Activated CD4-positive, alpha-beta T cell treated with anti-CD3 and anti-CD28 coated beads, Interleukin-2, amount 10 ng/mL, durations not matched to agents 7 days and 5 days (primary cell): Measurements from ENCODE around the gene GCK. TPM values are rescaled to one million over a fixed set of nuclear protein-coding genes. Genes with fewer than 3 reads are reported as not detected.
"Not testable (repeated sequence)": the region's sequence is repeated elsewhere in the genome, so short reads cannot be mapped to it uniquely, and the experiment has no call there.

Experiments used
- CTCF ChIA-PET: fragments of 350-600 bp; sonication (Branson Sonifier 250); formaldehyde crosslinking; loops from one replicate; lab custom pipeline; 2021; ENCODE audit warnings: antibody characterized with exemption; lab: Charles Lee
- POLR2A ChIA-PET: fragments of 350-600 bp; sonication (Branson Sonifier 250); formaldehyde crosslinking; loops from one replicate; lab custom pipeline; 2021; ENCODE audit warnings: antibody characterized with exemption; lab: Charles Lee
- DNase-seq: peaks from one replicate; pipeline ENCODE4 v3.0.0-alpha.2; 2020
- H3K27ac Mint-ChIP-seq: one replicate; pipeline ENCODE4 v1.8.0; 2021; ENCODE audit warnings: mild to moderate bottlenecking, moderate library complexity, mixed read lengths
- H3K27me3 Mint-ChIP-seq: one replicate; pipeline ENCODE4 v1.8.0; 2021; ENCODE audit warnings: mixed read lengths
- H3K36me3 Mint-ChIP-seq: one replicate; pipeline ENCODE4 v1.8.0; 2021; ENCODE audit warnings: low read depth, mixed read lengths
- H3K4me1 Mint-ChIP-seq: one replicate; pipeline ENCODE4 v1.8.0; 2021; ENCODE audit warnings: mixed read lengths
- H3K4me3 Mint-ChIP-seq: one replicate; pipeline ENCODE4 v1.8.0; 2021; ENCODE audit warnings: mild to moderate bottlenecking, moderate library complexity, mixed read lengths
- H3K9me3 Mint-ChIP-seq: one replicate; pipeline ENCODE4 v1.8.0; 2021; ENCODE audit warnings: mixed read lengths
- total RNA-seq, 2 experiments: library from RNA; stranded (reverse); gene quantifications; one replicate each; pipeline ENCODE4 v1.2.3, GENCODE V29; 2021

GCK gene
- total RNA-seq, 2 experiments from 2014 or later = not detected

DNA sequence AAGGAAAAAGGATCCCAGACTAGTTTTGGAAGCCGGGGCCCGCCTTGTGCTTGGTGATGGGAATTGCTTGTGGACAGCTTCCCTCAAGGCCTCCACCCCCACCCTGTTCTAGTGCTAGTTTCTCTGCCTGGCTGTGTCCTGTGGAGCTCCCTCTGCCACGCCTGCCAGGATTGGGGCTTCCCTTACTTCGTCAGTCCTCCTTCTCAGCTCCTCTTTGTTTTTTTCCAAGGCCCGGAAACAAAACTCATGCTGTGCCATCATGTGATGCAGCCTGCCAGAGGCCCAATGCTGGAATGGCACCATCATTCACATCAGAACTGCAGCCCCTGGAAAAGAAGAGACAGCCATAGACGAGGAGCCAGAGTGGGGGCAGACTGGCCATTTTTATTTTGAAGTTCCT, 22.8 kb upstream of the GCK start:
- no peak for DNase-seq
- POLR2A ChIA-PET = no interaction called here

DNA sequence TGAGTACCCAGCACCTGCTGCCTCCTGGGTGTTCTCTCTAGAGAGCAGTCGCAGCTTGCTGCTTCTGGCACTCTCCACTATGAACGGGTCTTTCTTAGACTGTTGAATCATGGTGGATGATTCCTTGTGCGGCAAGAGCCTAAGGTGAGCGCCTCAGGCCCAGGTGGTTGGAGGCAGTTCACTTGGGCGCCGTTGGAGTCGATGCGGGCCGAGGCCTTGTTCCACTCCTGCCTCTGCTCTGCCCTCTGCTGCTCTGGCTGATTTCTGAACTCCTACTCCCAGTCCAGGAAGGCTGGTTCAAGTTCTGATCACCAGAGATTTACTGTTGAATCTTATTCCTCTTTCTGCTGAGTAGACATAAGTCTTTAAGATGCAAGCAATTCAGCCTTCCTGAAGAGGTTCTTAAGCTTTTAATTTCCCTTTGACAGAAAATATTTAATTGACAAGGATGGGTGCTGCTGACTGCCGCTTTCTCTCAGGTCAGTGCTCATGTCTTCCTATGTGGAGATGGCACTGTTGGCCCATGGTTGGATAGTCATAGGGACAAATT, 22.0 kb upstream of the GCK start:
- Mint-ChIP-seq H3K4me1 (peaks cover 2% of the 10 kb centered on the region), H3K9me3 (no peaks in the 10 kb centered on the region), H3K27me3 (no peaks in the 10 kb centered on the region), H3K36me3 (peaks cover 42% of the 10 kb centered on the region), H3K4me3 (no peak overlapping the region), H3K27ac (no peak overlapping the region)
- ChIA-PET POLR2A (no interaction called here), CTCF (interaction anchor here (1.6 kb wide), 1 partner anchor 10 kb away, joined by 5 read pairs; the partner anchor contains the start of gene YKT6)
- DNase-seq = no peak

More for the DNA sequence above, 22.8 kb upstream of the GCK start:
- Mint-ChIP-seq H3K27me3 (no peaks in the 10 kb centered on the region), H3K4me3 (no peak overlapping the region), H3K9me3 (no peaks in the 10 kb centered on the region), H3K27ac (no peak overlapping the region), H3K4me1 (peaks cover 2% of the 10 kb centered on the region), H3K36me3 (peaks cover 42% of the 10 kb centered on the region)
- CTCF ChIA-PET = interaction anchor here (1.6 kb wide), 2 partner anchors 11 to 28 kb away, joined by 3 to 5 read pairs; partner anchors contain the start of gene YKT6

- Mint-ChIP-seq H3K4me1 (peaks cover 2% of the 10 kb centered on the region), H3K36me3 (peaks cover 48% of the 10 kb centered on the region), H3K4me3 (no peak overlapping the region), H3K9me3 (no peaks in the 10 kb centered on the region), H3K27me3 (no peaks in the 10 kb centered on the region), H3K27ac (no peak overlapping the region)
- ChIA-PET POLR2A (no interaction called here), CTCF (interaction anchor here (0.7 kb wide), 1 partner anchor 129 kb away, joined by 3 read pairs; no protein-coding TSS in a partner anchor)
- no peak for DNase-seq
Observed at GRCh38 chr7:44210107-44210506, 20.9 kb upstream of the GCK start.

DNA sequence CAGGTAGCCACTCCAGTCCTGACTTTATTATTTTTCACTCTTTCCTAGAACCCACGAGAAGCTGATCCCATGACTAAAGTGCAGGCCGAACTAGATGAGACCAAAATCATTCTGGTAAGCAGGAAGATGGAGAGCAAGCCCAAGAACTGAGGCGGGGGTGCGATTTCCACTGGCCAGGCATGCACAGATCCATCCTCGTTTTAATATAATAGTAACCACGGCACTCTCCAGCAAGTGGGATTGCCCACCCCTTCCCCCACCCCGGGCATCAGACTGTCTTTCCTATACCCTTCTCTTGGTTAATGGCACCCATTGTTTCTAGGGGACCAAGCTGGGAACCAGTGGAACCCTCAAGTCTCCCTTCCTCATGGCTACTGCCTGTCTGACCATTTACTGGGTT, 18.8 kb upstream of the GCK start:
- peaks cover 10% of the 10 kb centered on the region for H3K4me1 Mint-ChIP-seq
- DNase-seq = no peak
- no peak overlapping the region for H3K4me3 Mint-ChIP-seq
- ChIA-PET POLR2A (no interaction called here), CTCF (interaction anchor here (1.0 to 1.5 kb wide), 2 partner anchors 16 to 68 kb away, joined by 3 read pairs; no protein-coding TSS in a partner anchor)
- peaks cover 57% of the 10 kb centered on the region for H3K36me3 Mint-ChIP-seq
- no peaks in the 10 kb centered on the region for H3K27me3 Mint-ChIP-seq
- H3K27ac Mint-ChIP-seq = no peak overlapping the region
- H3K9me3 Mint-ChIP-seq = no peaks in the 10 kb centered on the region

- Mint-ChIP-seq H3K27ac (no peak overlapping the region), H3K4me1 (peaks cover 23% of the 10 kb centered on the region), H3K36me3 (peaks cover 44% of the 10 kb centered on the region), H3K27me3 (no peaks in the 10 kb centered on the region), H3K9me3 (no peaks in the 10 kb centered on the region), H3K4me3 (no peak overlapping the region)
- DNase-seq = no peak
- ChIA-PET CTCF (interaction anchor here (1.2 kb wide), 1 partner anchor 9 kb away, joined by 5 read pairs; no protein-coding TSS in a partner anchor), POLR2A (no interaction called here)
Observed at GRCh38 chr7:44206008-44206407, 16.8 kb upstream of the GCK start.

DNA sequence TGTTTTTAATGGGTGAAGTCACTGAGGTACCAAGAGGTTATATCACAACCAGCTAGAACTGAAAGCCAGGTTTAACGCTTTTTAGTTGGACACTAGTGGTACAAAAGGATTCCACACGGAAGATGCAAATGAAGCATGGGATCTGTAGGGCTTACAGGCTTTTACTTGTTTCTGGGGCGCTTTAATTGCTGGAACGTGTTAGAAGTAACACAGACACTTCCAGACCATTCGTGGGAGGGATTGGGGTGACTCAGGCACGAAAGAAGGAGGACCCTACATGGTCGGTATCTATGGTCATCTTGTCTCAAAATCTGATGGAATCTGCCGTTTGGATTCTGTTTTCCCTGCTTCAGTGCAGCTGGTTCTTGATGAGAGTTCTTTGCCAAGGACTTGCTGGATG, 12.6 kb upstream of the GCK start:
- H3K9me3 Mint-ChIP-seq = no peaks in the 10 kb centered on the region
- peak overlapping the region; percentile 89 for H3K27ac Mint-ChIP-seq
- peaks cover 20% of the 10 kb centered on the region for H3K36me3 Mint-ChIP-seq
- H3K4me1 Mint-ChIP-seq = peaks cover 27% of the 10 kb centered on the region
- POLR2A ChIA-PET = no interaction called here
- no peak for DNase-seq
- H3K27me3 Mint-ChIP-seq = peaks cover 9% of the 10 kb centered on the region
- peak overlapping the region; percentile 86 for H3K4me3 Mint-ChIP-seq
- CTCF ChIA-PET = interaction anchor here (1.4 to 2.0 kb wide), 4 partner anchors 10 to 296 kb away, joined by 3 to 6 read pairs (median 6); partner anchors contain the start of gene NUDCD3

DNA sequence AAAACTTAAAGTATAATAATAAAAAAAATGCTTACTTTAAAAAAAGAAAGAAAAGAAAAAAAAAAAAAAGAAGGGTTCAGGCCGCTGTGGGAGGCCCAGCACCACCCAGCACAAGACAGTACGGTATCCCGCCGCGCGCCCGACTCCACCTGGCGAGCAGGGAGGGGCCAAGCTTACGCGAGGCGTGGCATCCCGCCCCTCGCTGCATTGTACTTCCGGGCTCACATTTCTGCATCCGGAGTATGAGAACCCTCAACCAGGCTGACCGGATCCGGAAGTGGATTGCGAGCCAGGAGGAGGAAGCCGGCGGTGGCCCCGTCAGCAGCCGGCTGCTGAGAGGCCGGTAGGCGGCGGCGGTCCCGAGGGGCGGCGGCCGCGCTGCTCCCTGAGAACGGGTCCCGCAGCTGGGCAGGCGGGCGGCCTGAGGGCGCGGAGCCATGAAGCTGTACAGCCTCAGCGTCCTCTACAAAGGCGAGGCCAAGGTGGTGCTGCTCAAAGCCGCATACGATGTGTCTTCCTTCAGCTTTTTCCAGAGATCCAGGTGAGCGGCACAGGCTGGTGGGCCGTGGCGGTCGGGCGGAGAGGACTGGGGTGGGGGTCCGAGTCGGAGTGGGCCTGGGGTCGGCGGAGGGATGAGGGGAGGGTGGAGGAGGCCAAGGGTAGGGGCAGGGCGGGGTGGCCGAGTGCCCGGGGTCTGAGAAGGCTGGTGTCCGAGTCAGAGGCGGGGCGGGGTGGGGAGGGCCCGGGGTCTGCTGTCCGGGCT, 11.6 kb upstream of the GCK start, which contains the start of gene YKT6:
YKT6 (plus strand) TSS at position 280 of the 763 bp plus-strand sequence; CDS start at position 438, 158 bp downstream.
- H3K36me3 Mint-ChIP-seq = peaks cover 20% of the 10 kb centered on the region
- H3K4me1 Mint-ChIP-seq = peaks cover 33% of the 10 kb centered on the region
- H3K27ac Mint-ChIP-seq = peak within 1 kb of the TSS; percentile 89
- POLR2A ChIA-PET = interaction anchor here (0.5 to 0.7 kb wide), 2 partner anchors 103 to 176 kb away, joined by 3 read pairs; no protein-coding TSS in a partner anchor
- peak; percentile 97 for DNase-seq
- peaks cover 9% of the 10 kb centered on the region for H3K27me3 Mint-ChIP-seq
- no peaks in the 10 kb centered on the region for H3K9me3 Mint-ChIP-seq
- CTCF ChIA-PET = interaction anchor here (0.6 to 2.0 kb wide), 11 partner anchors 11 to 435 kb away, joined by 3 to 6 read pairs (median 4); partner anchors contain the start of gene NUDCD3
- H3K4me3 Mint-ChIP-seq = peak within 1 kb of the TSS; percentile 86

GRCh38 chr7:44200163-44200562, 10.9 kb upstream of the GCK start:
- Mint-ChIP-seq H3K36me3 (peaks cover 15% of the 10 kb centered on the region), H3K4me3 (peak overlapping the region; percentile 41), H3K4me1 (peaks cover 34% of the 10 kb centered on the region)
- not testable (repeated sequence) for H3K9me3 Mint-ChIP-seq, H3K27me3 Mint-ChIP-seq, H3K27ac Mint-ChIP-seq, DNase-seq
- ChIA-PET POLR2A (interaction anchor here (0.5 to 0.7 kb wide), 2 partner anchors 103 to 175 kb away, joined by 3 read pairs; no protein-coding TSS in a partner anchor), CTCF (interaction anchor here (0.6 to 2.0 kb wide), 8 partner anchors 12 to 289 kb away, joined by 3 to 6 read pairs (median 4); partner anchors contain the start of gene NUDCD3)

DNA sequence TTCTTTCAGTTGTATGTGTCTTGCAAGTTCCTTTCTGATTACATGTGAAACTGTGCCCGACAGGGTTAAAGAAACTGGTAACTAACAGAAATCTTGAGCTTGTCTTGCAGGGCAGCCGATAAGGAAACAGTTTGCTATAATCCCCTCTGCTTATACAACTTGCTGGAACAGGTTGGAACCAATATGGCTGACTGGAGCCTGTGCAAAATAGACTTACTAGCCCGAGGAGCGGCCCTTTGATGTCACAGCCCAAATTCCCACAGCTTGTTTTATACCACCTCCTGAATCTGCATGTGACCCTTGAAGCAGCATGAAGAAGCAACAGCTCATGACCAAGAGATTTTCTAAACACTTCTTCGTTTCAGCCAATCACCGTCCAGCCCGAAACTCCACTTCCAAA, 8.2 kb upstream of the GCK start:
- Mint-ChIP-seq H3K27me3 (peaks cover 9% of the 10 kb centered on the region), H3K4me3 (no peak overlapping the region), H3K36me3 (no peaks in the 10 kb centered on the region), H3K4me1 (peaks cover 22% of the 10 kb centered on the region), H3K9me3 (no peaks in the 10 kb centered on the region), H3K27ac (no peak overlapping the region)
- DNase-seq = no peak
- CTCF ChIA-PET = interaction anchor here (2.0 kb wide), 1 partner anchor 8 kb away, joined by 5 read pairs; no protein-coding TSS in a partner anchor
- POLR2A ChIA-PET = no interaction called here

DNA sequence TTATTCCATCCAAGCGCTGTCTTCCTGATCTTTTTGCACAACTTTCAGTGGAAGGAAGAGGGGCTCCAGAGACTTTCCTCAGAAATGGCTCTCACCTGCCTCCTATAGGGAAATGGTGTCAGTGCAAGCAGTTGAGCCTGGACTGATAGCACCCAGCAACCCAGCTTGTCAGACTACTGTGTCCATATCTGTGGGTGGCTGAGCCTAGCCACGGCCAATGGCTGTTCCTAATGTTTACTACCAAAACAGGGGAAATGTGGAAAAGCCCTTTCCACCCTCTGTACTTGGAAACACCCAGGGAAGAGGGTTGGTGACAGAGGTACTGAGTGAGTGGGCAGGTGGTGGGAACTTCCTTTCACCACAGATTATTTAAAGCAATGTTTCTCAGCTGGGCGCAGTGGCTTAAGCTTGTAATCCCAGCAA, 7.2 kb upstream of the GCK start:
- DNase-seq = peak; percentile 45
- POLR2A ChIA-PET = interaction anchor here (0.6 kb wide), 1 partner anchor 112 kb away, joined by 8 read pairs; no protein-coding TSS in a partner anchor
- no peak overlapping the region for H3K4me3 Mint-ChIP-seq

DNA sequence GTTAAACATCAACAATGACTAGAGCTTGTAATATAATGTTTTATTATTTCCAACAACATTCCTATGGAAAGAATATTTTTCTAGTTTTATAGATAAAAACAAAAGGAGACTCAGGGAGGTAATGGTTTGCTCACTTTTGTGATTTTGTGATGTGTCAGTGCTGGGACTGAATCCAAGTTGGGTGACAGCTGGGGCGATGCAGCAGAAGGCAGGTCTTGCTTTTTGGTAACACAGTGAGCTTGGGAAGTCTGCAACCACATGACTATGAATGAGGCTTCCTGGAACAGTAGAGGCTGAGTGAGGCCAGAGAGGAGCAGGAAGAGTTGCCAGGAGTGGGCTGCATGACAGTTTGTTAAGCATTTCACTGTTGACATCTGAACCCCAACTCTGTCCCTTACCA, 6.7 kb upstream of the GCK start:
- ChIA-PET CTCF (interaction anchor here (0.9 to 2.0 kb wide), 3 partner anchors 10 to 115 kb away, joined by 4 to 5 read pairs (median 5); no protein-coding TSS in a partner anchor), POLR2A (no interaction called here)
- Mint-ChIP-seq H3K27ac (no peak overlapping the region), H3K4me1 (peaks cover 11% of the 10 kb centered on the region), H3K4me3 (no peak overlapping the region), H3K36me3 (no peaks in the 10 kb centered on the region), H3K27me3 (peaks cover 11% of the 10 kb centered on the region), H3K9me3 (no peaks in the 10 kb centered on the region)
- DNase-seq = no peak

More for the DNA sequence above, 7.2 kb upstream of the GCK start:
- CTCF ChIA-PET = interaction anchor here (1.7 to 2.0 kb wide), 2 partner anchors 9 to 116 kb away, joined by 5 read pairs; no protein-coding TSS in a partner anchor
- Mint-ChIP-seq H3K27me3 (peaks cover 9% of the 10 kb centered on the region), H3K9me3 (no peaks in the 10 kb centered on the region), H3K36me3 (no peaks in the 10 kb centered on the region), H3K4me1 (peaks cover 12% of the 10 kb centered on the region), H3K27ac (no peak overlapping the region)

GRCh38 chr7:44194562-44195145, 5.4 kb upstream of the GCK start:
- ChIA-PET POLR2A (no interaction called here), CTCF (no interaction called here)
- Mint-ChIP-seq H3K36me3 (no peaks in the 10 kb centered on the region), H3K27me3 (peaks cover 11% of the 10 kb centered on the region), H3K4me1 (peaks cover 7% of the 10 kb centered on the region), H3K4me3 (no peak overlapping the region), H3K27ac (no peak overlapping the region), H3K9me3 (no peaks in the 10 kb centered on the region)
- DNase-seq = no peak
